ENCODE measurements around the gene EID2B.
A peak's percentile ranks its signal among the peaks of the same experiment; 100 is the strongest.

The EID2B gene

DNA sequence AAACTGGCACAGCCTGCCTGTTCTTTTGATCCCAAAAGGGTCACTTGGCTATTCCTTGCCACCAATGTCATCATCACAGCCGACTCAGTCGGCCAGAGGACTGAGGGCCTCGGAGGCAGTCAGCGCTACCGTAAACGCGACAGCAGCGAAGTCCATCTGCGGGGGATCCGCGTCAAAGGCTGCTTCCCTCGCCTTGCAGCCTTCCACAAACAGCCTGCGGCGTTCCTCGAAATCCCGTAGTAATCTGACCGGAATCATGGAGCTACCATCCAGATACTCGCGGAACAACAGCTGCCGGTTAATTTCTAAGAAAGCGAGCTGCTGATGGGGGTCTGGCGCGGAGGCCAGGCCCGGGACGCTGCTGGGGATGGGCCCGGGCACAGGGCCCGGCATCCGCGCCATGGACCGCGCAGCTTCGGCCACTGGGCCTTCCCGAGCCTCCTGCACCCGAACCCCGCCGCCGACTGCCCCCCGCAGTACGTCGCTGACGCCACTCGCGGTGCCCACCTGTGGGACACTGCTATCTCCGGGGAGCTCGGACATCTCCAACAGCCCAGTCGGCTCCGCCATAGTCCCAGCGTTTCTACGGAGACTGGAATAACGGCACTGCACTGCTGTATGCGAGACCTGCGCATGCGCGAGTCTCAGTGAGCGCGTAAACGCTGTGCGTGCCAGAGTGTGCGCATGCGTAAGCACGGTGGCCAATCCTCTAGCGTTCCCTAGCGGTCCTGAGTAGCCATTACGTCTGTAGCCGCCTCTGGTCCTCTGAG lies at the start of gene EID2B:
EID2B (minus strand) TSS at position 620 of the 770 bp plus-strand sequence; CDS start at position 570, 50 bp downstream.
- peak; percentile 97 for DNase-seq (ENCODE audit: low spot score)

GRCh38 chr19:39582442-39582841 lies 49.8 kb upstream of the EID2B start:
- DNase-seq (ENCODE audit: low spot score) = no peak

DNA sequence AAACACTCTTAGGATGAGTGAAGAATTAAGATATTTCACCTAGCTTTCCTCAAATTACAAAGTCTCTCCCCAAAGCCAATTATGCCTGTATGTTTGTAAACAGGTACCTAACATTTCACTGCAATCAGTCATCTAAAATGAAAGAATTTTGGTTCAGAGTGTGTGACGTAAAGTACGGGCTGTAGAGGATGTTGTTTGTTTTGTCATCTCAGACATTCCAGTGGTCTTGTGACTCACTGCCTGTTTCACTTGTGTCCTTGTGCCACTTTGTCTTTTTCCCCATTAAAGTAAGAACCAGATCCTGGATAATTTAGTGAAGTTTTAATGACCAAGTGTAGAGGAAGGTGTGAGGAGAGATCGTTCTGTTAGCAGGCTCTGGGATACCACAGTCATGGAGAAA lies 36.0 kb upstream of the EID2B start:
- no peak for DNase-seq (ENCODE audit: low spot score)

DNA sequence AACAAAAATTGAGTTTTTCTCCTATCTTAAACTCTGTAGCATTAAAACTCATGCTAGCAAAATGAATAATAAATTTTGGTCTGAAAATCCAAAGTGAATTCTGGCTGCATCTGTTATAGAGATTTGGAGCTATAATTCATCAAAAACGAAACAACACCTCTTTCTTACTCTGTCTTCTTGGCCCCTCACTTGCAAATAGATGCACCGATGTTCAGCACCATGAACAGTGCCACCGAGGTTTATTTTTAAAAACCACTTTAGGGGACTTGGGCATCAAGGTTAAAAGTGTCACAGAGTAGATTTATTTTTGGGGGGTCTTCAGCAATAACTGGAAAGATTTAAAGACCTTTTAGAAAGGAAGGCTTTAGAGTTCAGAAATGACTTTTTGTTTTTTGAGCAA lies 33.4 kb upstream of the EID2B start:
- no peak for DNase-seq (ENCODE audit: low spot score)

DNA sequence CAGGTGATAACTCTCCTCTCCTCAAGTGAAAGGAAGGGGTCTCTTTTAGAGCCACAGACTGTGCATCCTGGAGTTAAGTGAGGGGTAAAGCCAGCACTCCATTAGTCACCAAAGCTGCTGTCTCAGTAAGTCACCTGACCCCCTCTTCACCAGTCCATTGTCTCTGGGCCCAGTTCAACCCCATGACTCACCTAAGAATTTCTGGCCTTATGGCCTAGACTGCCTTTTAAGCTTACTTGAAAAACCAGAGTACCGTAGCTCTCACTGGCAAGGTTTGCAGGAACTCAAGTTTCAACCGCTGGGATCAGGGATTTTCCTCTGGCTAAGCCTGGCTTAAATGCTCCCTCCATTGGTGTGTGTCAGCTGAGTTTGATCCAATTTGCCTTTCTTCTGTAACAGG lies 30.8 kb upstream of the EID2B start:
- no peak for DNase-seq (ENCODE audit: low spot score)

DNA sequence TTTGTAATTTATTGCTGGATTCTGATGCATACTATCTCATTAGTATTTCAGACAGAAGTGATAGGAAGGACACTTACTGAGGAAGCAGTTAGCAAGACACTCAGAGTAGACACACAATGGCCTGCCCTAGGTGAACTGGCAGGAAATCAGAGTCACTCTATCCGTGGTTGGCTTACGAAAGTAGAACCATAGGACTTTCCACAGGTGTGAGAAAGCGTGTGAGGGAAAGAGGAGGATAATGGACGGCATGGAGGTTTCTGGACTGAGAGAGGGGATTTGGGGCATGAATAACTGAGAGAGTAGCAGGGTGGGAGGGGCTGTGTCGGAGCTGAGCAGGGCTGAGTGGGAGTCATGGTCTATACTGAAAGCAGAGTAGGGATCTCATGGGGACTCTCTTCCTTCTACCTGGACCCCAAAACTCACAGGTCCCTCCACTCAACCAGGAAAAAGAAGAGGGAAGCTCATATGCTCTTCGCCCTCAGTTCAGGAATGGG lies 26.0 kb upstream of the EID2B start:
- no peak for DNase-seq (ENCODE audit: low spot score)

DNA sequence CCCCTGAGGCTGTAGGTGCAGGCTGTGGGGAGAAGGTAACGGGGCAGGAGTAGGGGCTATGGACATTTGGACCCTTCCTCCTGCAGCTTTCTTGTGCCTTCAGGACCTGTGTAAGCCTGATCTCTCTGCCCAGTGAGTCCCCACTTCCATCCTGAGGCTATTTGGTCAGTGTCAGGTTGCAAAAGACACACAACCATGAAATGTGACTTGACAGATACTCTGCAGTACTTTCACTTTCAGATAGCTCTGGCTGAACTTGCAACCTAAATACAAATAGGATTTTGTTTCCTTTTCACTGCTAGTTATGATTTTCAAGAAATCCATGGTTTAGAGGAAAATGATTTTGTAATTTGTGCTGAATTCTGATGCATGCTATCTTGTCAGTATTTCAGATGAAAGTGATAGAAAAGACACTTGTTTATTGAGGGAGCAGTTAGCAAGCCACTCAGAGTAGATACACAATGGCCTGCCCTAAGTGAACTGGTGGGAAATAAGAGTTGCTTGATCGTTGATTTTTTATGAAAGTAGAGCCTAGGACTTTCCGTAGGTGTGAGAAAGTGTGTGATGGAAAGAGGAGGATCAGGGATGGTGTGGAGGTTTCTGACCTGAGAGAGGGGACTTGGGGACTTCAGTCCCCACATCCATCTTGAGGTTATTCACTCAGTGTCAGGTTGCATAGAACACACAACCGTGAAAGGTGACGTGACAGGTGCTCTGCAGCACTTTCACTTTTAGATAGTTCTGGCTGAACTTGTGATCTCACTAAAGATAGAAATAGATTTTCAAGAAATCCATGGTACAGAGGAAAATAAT lies 25.4 kb upstream of the EID2B start:
- no peak for DNase-seq (ENCODE audit: low spot score)

GRCh38 chr19:39555883-39556282 lies 23.2 kb upstream of the EID2B start:
- DNase-seq (ENCODE audit: low spot score) = no peak

- no peak for DNase-seq (ENCODE audit: low spot score)
These were observed 22.2 kb upstream of the EID2B start for GRCh38 chr19:39554701-39555311.

GRCh38 chr19:39553082-39553652 lies 20.5 kb upstream of the EID2B start:
- DNase-seq (ENCODE audit: low spot score) = no peak

DNA sequence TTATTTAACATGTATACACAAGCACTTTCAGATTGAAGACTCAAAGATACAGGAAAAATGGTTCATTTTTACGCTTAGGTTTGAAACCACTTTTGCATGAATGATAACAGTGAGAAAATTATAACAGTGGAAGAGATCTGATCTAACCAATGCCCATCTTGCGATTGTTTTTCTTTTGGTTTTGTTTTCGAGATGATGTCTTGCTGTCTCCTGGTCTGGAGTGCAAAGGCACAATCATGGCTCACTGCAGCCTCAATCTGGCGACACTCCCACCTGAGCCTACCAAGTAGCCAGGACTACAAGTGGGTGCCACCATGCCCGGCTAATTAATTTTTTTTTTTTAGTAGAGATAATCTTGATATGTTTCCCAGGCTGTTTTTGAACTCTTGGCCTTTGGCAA lies 17.5 kb upstream of the EID2B start:
- no peak for DNase-seq (ENCODE audit: low spot score)

DNA sequence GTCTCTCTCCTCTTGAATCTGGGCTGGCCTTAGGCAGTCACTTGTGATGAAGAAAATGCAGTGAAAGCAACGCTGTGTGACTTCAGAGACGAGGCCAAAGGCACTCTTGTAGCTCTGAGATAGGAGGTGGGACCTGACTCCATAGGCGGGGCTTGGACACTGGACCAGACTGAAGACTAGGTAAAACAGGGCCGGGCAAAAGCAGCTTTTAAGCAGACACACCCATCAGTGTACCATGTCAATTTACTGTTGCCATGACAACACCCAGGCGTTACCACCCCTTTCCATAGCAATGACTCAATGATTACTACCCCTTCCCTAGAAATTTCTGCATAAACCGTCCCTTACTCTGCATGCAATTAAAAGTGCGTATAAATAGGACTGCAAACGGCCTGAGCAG lies 13.9 kb upstream of the EID2B start:
- DNase-seq (ENCODE audit: low spot score) = no peak

- DNase-seq (ENCODE audit: low spot score) = no peak
These were observed 12.3 kb upstream of the EID2B start for GRCh38 chr19:39544911-39545310.

- no peak for DNase-seq (ENCODE audit: low spot score)
These were observed 11.7 kb upstream of the EID2B start for GRCh38 chr19:39544226-39544903.

DNA sequence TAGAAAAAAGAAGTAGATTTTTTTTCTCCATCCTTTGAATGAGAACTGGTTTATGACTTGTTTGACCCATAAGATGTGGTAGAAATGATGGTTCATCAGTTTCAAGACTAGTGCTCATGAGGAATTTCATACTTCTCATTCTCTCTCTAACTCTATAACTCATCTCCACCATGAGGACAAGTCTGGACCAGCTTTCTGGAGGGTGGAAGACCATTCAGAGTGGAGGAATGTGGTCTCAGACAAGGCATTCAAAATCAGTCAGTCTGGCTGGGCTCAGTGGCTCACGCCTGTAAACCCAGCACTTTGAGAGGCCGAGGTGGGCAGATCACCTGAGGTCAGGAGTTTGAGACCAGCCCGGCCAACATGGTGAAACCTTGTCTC lies 10.8 kb upstream of the EID2B start:
- no peak for DNase-seq (ENCODE audit: low spot score)

GRCh38 chr19:39542206-39542605 lies 9.6 kb upstream of the EID2B start:
- DNase-seq (ENCODE audit: low spot score) = no peak

DNA sequence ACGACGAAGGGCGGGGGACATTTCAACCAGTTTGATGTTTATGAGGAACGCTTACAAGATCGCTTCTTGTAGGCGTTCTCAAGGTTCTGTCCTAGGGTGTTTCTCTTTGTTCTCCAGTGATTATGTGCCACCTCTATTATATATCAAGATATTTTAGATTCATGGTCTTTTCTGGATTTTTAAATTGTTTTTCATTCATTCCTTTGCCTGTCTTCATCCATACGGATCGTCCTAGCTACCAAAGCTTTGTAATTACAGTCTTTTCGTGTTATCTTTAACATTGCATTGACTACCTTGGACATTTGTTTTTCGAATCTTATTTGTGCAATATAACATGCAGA lies 7.7 kb upstream of the EID2B start:
- DNase-seq (ENCODE audit: low spot score) = no peak

DNA sequence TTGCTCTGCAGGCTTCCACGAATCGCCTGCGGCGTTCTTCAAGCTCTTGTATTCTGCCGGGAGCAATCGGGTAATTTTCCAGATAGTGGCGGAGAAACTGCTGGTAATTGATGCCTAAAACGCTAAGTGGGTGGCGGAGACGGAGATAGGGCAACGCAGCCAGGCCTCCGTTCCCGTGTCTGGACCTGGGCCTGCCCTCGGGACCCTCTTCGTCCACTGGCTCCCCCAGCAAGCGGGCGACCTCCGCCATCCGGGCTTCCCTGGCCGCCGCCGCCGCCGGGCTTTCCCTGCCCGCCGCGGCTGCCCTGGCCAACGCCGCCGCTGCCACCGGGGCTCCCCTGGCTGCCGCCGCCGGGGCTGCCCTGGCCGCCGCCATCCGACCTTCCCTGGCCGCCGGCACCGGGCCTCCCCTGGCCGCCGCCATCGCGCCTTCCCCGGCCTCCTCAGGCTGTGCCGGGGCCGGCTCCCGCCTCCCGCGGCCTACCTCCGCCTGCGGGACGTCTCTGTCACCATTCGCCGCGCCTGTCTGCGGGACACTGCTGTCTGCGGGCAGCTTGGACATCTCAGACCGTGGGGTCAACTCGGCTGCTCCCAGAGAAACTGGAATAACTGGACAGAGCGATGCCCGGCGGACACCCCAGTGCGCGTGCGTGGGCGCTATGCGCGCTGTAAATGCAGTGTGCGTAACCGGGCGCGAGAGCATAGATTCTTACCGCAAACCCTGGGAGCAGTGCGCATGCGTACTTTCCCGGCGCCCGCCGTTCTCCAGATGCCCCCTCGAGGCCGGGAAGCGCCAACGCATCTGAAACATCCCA lies 7.1 kb upstream of the EID2B start, which contains the start of gene EID2:
EID2 (minus strand) TSS at position 644 of the 815 bp plus-strand sequence; CDS start at position 562, 82 bp downstream.
- peak; percentile 94 for DNase-seq (ENCODE audit: low spot score)

- DNase-seq (ENCODE audit: low spot score) = no peak
These were observed 6.5 kb upstream of the EID2B start for GRCh38 chr19:39539165-39539517.

GRCh38 chr19:39533791-39534190 lies 1.1 kb upstream of the EID2B start:
- DNase-seq (ENCODE audit: low spot score) = no peak

DNA sequence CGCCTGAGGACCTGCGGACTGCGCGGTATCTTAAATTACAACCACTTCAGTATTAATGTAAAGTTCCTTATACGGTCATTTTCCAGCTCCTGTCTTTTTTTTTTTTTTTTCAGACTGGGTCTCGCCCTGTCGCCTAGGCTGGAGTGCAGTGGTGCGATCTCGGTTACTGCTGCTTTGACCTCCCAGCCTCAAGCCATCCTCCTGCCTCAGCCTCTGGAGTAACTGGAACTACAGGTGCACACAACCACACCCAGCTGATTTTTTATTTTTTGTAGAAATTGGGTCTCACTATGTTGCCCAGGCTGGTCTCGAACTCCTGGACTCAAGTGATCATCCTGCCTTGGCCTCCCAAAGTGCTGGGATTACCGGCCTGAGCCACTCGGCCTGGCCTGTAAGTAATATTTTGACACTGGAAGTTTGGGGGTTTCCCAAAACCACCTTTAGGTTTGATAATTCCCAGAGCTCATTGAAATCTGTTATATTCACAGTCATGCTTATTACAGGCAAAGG lies 406 bp upstream of the EID2B start:
- DNase-seq (ENCODE audit: low spot score) = no peak
